ENCODE data around the gene TAS2R60.
"Not testable (repeated sequence)": the region's sequence is repeated elsewhere in the genome, so short reads cannot be mapped to it uniquely, and the experiment has no call there.

TAS2R60 gene

GRCh38 chr7:143410521-143411004, 32.7 kb upstream of the TAS2R60 start:
- H3K4me3 ChIP-seq (ENCODE audit: low read depth, low read length): no peak overlapping the region

- H3K4me3 ChIP-seq (ENCODE audit: low read depth, low read length): no peak overlapping the region
Measured at GRCh38 chr7:143411976-143412708, 31.1 kb upstream of the TAS2R60 start.

- no peak overlapping the region for H3K4me3 ChIP-seq (ENCODE audit: low read depth, low read length)
Measured at GRCh38 chr7:143413123-143413522, 30.1 kb upstream of the TAS2R60 start.

- not testable (repeated sequence) for H3K4me3 ChIP-seq (ENCODE audit: low read depth, low read length)
Measured at GRCh38 chr7:143415209-143415608, 28.0 kb upstream of the TAS2R60 start.

GRCh38 chr7:143415742-143416397, 27.4 kb upstream of the TAS2R60 start:
- no peak overlapping the region for H3K4me3 ChIP-seq (ENCODE audit: low read depth, low read length)

GRCh38 chr7:143416565-143417149, 26.6 kb upstream of the TAS2R60 start:
- no peak overlapping the region for H3K4me3 ChIP-seq (ENCODE audit: low read depth, low read length)

- no peak overlapping the region for H3K4me3 ChIP-seq (ENCODE audit: low read depth, low read length)
Measured at GRCh38 chr7:143417734-143418383, 25.4 kb upstream of the TAS2R60 start.

GRCh38 chr7:143418681-143419458, 24.4 kb upstream of the TAS2R60 start:
- no peak overlapping the region for H3K4me3 ChIP-seq (ENCODE audit: low read depth, low read length)

- no peak overlapping the region for H3K4me3 ChIP-seq (ENCODE audit: low read depth, low read length)
Measured at GRCh38 chr7:143419880-143420279, 23.4 kb upstream of the TAS2R60 start.

- not testable (repeated sequence) for H3K4me3 ChIP-seq (ENCODE audit: low read depth, low read length)
Measured at GRCh38 chr7:143420624-143421023, 22.6 kb upstream of the TAS2R60 start.

- H3K4me3 ChIP-seq (ENCODE audit: low read depth, low read length): no peak overlapping the region
Measured at GRCh38 chr7:143422033-143422432, 21.2 kb upstream of the TAS2R60 start.

- H3K4me3 ChIP-seq (ENCODE audit: low read depth, low read length): not testable (repeated sequence)
Measured at GRCh38 chr7:143424476-143424875, 18.8 kb upstream of the TAS2R60 start.

GRCh38 chr7:143426479-143427142, 16.6 kb upstream of the TAS2R60 start:
- no peak overlapping the region for H3K4me3 ChIP-seq (ENCODE audit: low read depth, low read length)

- H3K4me3 ChIP-seq (ENCODE audit: low read depth, low read length): no peak overlapping the region
Measured at GRCh38 chr7:143429770-143430698, 13.2 kb upstream of the TAS2R60 start.

GRCh38 chr7:143431109-143431508, 12.1 kb upstream of the TAS2R60 start:
- no peak overlapping the region for H3K4me3 ChIP-seq (ENCODE audit: low read depth, low read length)

GRCh38 chr7:143433759-143434158, 9.5 kb upstream of the TAS2R60 start:
- no peak overlapping the region for H3K4me3 ChIP-seq (ENCODE audit: low read depth, low read length)

- H3K4me3 ChIP-seq (ENCODE audit: low read depth, low read length): no peak overlapping the region
Measured at GRCh38 chr7:143434660-143435059, 8.6 kb upstream of the TAS2R60 start.

- H3K4me3 ChIP-seq (ENCODE audit: low read depth, low read length): no peak overlapping the region
Measured at GRCh38 chr7:143435266-143435665, 8.0 kb upstream of the TAS2R60 start.

- H3K4me3 ChIP-seq (ENCODE audit: low read depth, low read length): no peak overlapping the region
Measured at GRCh38 chr7:143436325-143436946, 6.8 kb upstream of the TAS2R60 start.
